K562 (cell line): ENCODE measurements around the gene ASMTL. TPM values are rescaled to one million over a fixed set of nuclear protein-coding genes. Genes with fewer than 3 reads are reported as not detected.
A peak's percentile ranks its signal among the peaks of the same experiment; 100 is the strongest.

Source experiments
- ATAC-seq: fragments of 200-7000 bp; cut with Tn5 transposase; 3 replicates; pipeline ENCODE4 v1.9.1; 2020; ENCODE audit warnings: moderate library complexity
- BruUV-seq: library from RNA; stranded (reverse); fragments of 400-500 nt; replicated peaks from 2 replicates; lab custom pipeline; 2021; lab: Mats Ljungman, UMichigan
- CTCF ChIA-PET: fragments of 300-600 bp; formaldehyde crosslinking; extraction: SDS; loops from one replicate; lab custom pipeline; 2021; ENCODE audit warnings: low intra/inter-chr PET ratio; lab: Yijun Ruan, JAX
- POLR2A ChIA-PET: fragments of 300-600, 350-650 bp; sonication (Branson Sonifier 250); formaldehyde crosslinking; extraction: SDS; loops from one replicate; lab custom pipeline; 2021; ENCODE audit warnings: antibody characterized with exemption, inconsistent platforms; lab: Yijun Ruan, JAX
- DNase-seq, 4 experiments: peaks; one replicate each; pipeline versions ENCODE4 v3.0.0 to v3.0.0-alpha.2; 2011 to 2018; ENCODE audit warnings: low spot score in 3 of 4, mixed read lengths in 3 of 4; ENCODE audit errors: extremely low read depth in 1 of 4
- FAIRE-seq: peaks from 2 replicates; lab custom pipeline; 2011; peaks lifted over from hg19 to GRCh38; lab: Jason Lieb, UNC
- H2AFZ ChIP-seq: 2 replicates; pipeline ENCODE4 v1.6.0; 2011; ENCODE audit warnings: low read depth, low read length, control low read depth, inconsistent platforms
- H3K27ac ChIP-seq: fragments of 200-600 bp; 3 replicates; pipeline ENCODE4 v1.8.0; 2011; ENCODE audit warnings: low read depth, mild to moderate bottlenecking, control low read depth, inconsistent platforms, low read length, moderate library complexity, mixed read lengths; ENCODE audit errors: extremely low read depth
- H3K27me3 ChIP-seq, 2 experiments: fragments of 300-600 bp in 1 of 2; 2 replicates in 1 of 2; 3 replicates in 1 of 2; pipeline versions ENCODE4 v1.6.0 to v1.8.0; 2011; ENCODE audit warnings: inconsistent platforms in 2 of 2, low read length in 2 of 2, mild to moderate bottlenecking in 1 of 2, mixed read lengths in 1 of 2, moderate library complexity in 1 of 2; ENCODE audit not compliant: control insufficient read depth in 2 of 2, insufficient read depth in 2 of 2
- H3K36me3 ChIP-seq: fragments of 300-600 bp; 3 replicates; pipeline ENCODE4 v1.8.0; 2011; ENCODE audit warnings: mild to moderate bottlenecking, low read length, inconsistent platforms; ENCODE audit not compliant: control insufficient read depth, insufficient read depth
- H3K4me1 ChIP-seq, 2 experiments: fragments of 200-600 bp in 1 of 2; replicated peaks in 1 of 2; 2 replicates in 1 of 2; 3 replicates in 1 of 2; pipeline versions ENCODE4 v1.5.1 to v1.8.0; 2011; ENCODE audit warnings: inconsistent platforms in 2 of 2, low read length in 2 of 2, mild to moderate bottlenecking in 1 of 2, mixed read lengths in 1 of 2, moderate library complexity in 1 of 2; ENCODE audit not compliant: control insufficient read depth in 2 of 2, insufficient read depth in 2 of 2
- H3K4me2 ChIP-seq: 2 replicates; pipeline ENCODE4 v1.6.1; 2011; ENCODE audit warnings: low read length, control low read depth, inconsistent platforms, mixed read lengths; ENCODE audit not compliant: insufficient read depth
- H3K4me3 ChIP-seq: fragments of 200-600 bp; sonication (generic), shearing (Covaris generic); 2 replicates; pipeline ENCODE4 v1.5.1; 2016; ENCODE audit warnings: control low read depth, inconsistent platforms
- H3K79me2 ChIP-seq: fragments of 200-600 bp; 3 replicates; pipeline ENCODE4 v1.8.0; 2011; ENCODE audit warnings: low read length, inconsistent platforms; ENCODE audit not compliant: control insufficient read depth, insufficient read depth
- H3K9ac ChIP-seq, 2 experiments: 2 replicates each; pipeline versions ENCODE4 v1.6.0 to v1.6.1; 2011; ENCODE audit warnings: low read depth in 2 of 2, low read length in 2 of 2, control low read depth in 1 of 2, inconsistent platforms in 1 of 2, mild to moderate bottlenecking in 1 of 2, mixed read lengths in 1 of 2; ENCODE audit not compliant: insufficient read depth in 1 of 2
- H3K9me1 ChIP-seq: one replicate; pipeline ENCODE4 v1.6.0; 2011; ENCODE audit warnings: inconsistent platforms, mild to moderate bottlenecking, low read length, moderate library complexity; ENCODE audit not compliant: control insufficient read depth, insufficient read depth
- H3K9me3 ChIP-seq: replicated peaks from 2 replicates; pipeline ENCODE4 v1.5.1; 2011; ENCODE audit warnings: low read depth, low read length, inconsistent platforms; ENCODE audit not compliant: control insufficient read depth, insufficient read depth
- H4K20me1 ChIP-seq: replicated peaks from 2 replicates; pipeline ENCODE4 v1.6.1; 2011; ENCODE audit warnings: low read length, inconsistent platforms, mixed read lengths; ENCODE audit not compliant: control insufficient read depth, insufficient read depth
- CBFA2T3 ChIP-seq: fragments of 450-650 bp; IDR thresholded peaks from 2 replicates; pipeline ENCODE4 v1.6.1; 2017
- POLR2A ChIP-seq: fragments of 450-650 bp; conservative IDR thresholded peaks from 2 replicates; pipeline ENCODE4 v1.6.1; 2016
- POLR2G ChIP-seq: fragments of 200-400 bp; formaldehyde crosslinking; IDR thresholded peaks from 2 replicates; pipeline ENCODE4 v1.6.1; 2017; ENCODE audit warnings: low read depth, mild to moderate bottlenecking, antibody characterized with exemption, low read length, moderate library complexity
- PTBP1 ChIP-seq: fragments of 200-400 bp; formaldehyde crosslinking; IDR thresholded peaks from 2 replicates; pipeline ENCODE4 v1.6.1; 2017; ENCODE audit warnings: low read depth, low read length
- ZNF444 ChIP-seq: fragments of 250-450 bp; sonication (Bioruptor Pico); IDR thresholded peaks from 2 replicates; pipeline ENCODE4 v1.4.0; 2020; ENCODE audit warnings: mild to moderate bottlenecking, moderate library complexity
- WGBS: fragments of 100-300 bp; shearing (Covaris generic); methylation state at CpG from one replicate; pipeline ENCODE4 v1.1.6; 2016; ENCODE audit warnings: low coverage, mixed read lengths; ENCODE audit not compliant: insufficient coverage; ENCODE audit errors: missing lambda C conversion rate; 5-methylcytosine and 5-hydroxymethylcytosine counted together
- in situ Hi-C: fragments of 300-500 bp; cut with MboI; formaldehyde crosslinking; loops from 4 replicates; pipeline ENCODE4 v1.15.0; 2018; ENCODE audit warnings: inconsistent platforms, mixed read lengths
- intact Hi-C: fragments of 100-400 bp; cut with micrococcal nuclease; formaldehyde crosslinking; loops from 2 replicates; pipeline ENCODE4 v1.14.2; 2022
- polyA plus RNA-seq, 8 experiments: library from polyadenylated mRNA; depleted of rRNA in 4 of 8; stranded (reverse) in 5 of 8; unstranded in 3 of 8; fragments of >200 nt; fragmentation: Nextera tagmentation in 2 of 8; fragmentation: Illumina TruSeq in 1 of 8; extraction: Ambion mirVana in 2 of 8; extraction: Trizol in 1 of 8; gene quantifications; 2 replicates each; pipeline versions ENCODE4 v1.2.1 to v1.2.3, GENCODE V29; 2011 to 2014; ENCODE audit warnings: inconsistent platforms in 1 of 8, missing spikeins in 1 of 8
- total RNA-seq, 7 experiments: library from RNA; depleted of rRNA in 6 of 7; stranded (reverse); fragments of >200 nt in 6 of 7; fragmentation: Illumina TruSeq in 2 of 7; extraction: Trizol in 2 of 7; gene quantifications; 2 replicates each; pipeline versions ENCODE4 v1.2.1 to v1.2.3, GENCODE V29; 2011 to 2021; ENCODE audit warnings: low replicate concordance in 1 of 7
- TF ChIP-seq, protein P1 (sequence below): fragments of 450-650 bp; IDR thresholded peaks from 2 replicates; pipeline ENCODE4 v1.6.1; 2017; ENCODE audit warnings: antibody characterized with exemption, mild to moderate bottlenecking

The ASMTL gene
- total and polyA plus RNA-seq, 9 of the 15 experiments (the other 6 are each of a cell fraction or from before 2014, with no cell fraction given) = 0.56 to 20.6 (median 7.6) TPM

DNA sequence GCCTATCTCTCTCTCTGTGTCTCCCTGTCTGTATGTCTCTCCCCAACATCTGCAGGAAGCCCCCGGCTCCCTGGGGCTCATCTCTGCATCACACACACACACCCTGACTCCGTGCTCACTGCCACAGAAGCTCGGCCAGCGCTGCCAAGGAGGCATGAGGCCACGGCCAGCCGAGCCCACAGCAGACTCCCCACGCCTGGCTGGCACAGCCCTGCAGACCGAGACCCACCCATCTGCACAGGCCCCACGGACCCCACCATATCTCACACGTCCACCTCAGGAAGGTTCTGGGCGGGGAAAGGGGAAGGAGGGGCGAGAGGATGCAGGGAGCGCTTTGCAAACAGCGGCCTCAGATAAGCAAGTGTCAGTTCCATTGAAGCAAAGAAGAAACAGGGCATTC lies 32.3 kb downstream of the ASMTL start:
- Histone ChIP-seq H3K79me2 (no peaks in the 10 kb centered on the region), H3K9me1 (no peaks in the 10 kb centered on the region), H3K9ac (peak overlapping the region in 1 of 2 experiments; percentile 76; a peak in 1 of 4 replicates), H3K27ac (no peak overlapping the region), H3K4me2 (no peak overlapping the region), H3K4me3 (no peak overlapping the region), H3K36me3 (peaks cover 17% of the 10 kb centered on the region; the same call in 2 of the 3 replicates), H3K27me3 (no peaks in the 10 kb centered on the region), H3K9me3 (no peaks in the 10 kb centered on the region; the same call in 1 of the 2 replicates), H3K4me1 (peaks cover 0 to 9% of the 10 kb centered on the region in 2 experiments; a peak in 2 of 5 replicates), H4K20me1 (no peaks in the 10 kb centered on the region), H2AFZ (no peak overlapping the region)
- peak in 1 of 4 experiments; percentile 12 for DNase-seq
- in situ Hi-C loops = no loop called here
- FAIRE-seq = no peak
- BruUV-seq = no TSS peak
- intact Hi-C loops = no loop called here
- POLR2A ChIA-PET = no interaction called here
- WGBS = 44% methylated on average over 5 of the region's 14 CpGs
- ATAC-seq = peak; percentile 45
- TF ChIP-seq CBFA2T3 = peak; percentile 0; the same call in 1 of the 2 replicates
- TF ChIP-seq, protein P1, sequence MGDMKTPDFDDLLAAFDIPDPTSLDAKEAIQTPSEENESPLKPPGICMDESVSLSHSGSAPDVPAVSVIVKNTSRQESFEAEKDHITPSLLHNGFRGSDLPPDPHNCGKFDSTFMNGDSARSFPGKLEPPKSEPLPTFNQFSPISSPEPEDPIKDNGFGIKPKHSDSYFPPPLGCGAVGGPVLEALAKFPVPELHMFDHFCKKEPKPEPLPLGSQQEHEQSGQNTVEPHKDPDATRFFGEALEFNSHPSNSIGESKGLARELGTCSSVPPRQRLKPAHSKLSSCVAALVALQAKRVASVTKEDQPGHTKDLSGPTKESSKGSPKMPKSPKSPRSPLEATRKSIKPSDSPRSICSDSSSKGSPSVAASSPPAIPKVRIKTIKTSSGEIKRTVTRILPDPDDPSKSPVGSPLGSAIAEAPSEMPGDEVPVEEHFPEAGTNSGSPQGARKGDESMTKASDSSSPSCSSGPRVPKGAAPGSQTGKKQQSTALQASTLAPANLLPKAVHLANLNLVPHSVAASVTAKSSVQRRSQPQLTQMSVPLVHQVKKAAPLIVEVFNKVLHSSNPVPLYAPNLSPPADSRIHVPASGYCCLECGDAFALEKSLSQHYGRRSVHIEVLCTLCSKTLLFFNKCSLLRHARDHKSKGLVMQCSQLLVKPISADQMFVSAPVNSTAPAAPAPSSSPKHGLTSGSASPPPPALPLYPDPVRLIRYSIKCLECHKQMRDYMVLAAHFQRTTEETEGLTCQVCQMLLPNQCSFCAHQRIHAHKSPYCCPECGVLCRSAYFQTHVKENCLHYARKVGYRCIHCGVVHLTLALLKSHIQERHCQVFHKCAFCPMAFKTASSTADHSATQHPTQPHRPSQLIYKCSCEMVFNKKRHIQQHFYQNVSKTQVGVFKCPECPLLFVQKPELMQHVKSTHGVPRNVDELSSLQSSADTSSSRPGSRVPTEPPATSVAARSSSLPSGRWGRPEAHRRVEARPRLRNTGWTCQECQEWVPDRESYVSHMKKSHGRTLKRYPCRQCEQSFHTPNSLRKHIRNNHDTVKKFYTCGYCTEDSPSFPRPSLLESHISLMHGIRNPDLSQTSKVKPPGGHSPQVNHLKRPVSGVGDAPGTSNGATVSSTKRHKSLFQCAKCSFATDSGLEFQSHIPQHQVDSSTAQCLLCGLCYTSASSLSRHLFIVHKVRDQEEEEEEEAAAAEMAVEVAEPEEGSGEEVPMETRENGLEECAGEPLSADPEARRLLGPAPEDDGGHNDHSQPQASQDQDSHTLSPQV = no peak
- TF ChIP-seq POLR2A = no peak
- no peak for TF ChIP-seq ZNF444 (CRISPR knock-in tag)
- TF ChIP-seq POLR2G = peak; percentile 62
- TF ChIP-seq PTBP1 = peak; percentile 77; the same call in 1 of the 2 replicates
- CTCF ChIA-PET = no interaction called here
